Amniotic stem cell (primary cell): ENCODE data around the gene CRACR2A.

Experiments used
- DNase-seq: peaks from one replicate; lab custom pipeline; 2025; lab: John Stamatoyannopoulos, UW

Gene CRACR2A

GRCh38 chr12:3598896-3599860 lies 153.7 kb downstream of the CRACR2A start:
- no peak for DNase-seq

- DNase-seq = no peak
Observed at GRCh38 chr12:3597526-3598210, 155.2 kb downstream of the CRACR2A start.

- no peak for DNase-seq
Observed at GRCh38 chr12:3596703-3597415, 156.1 kb downstream of the CRACR2A start.

DNA sequence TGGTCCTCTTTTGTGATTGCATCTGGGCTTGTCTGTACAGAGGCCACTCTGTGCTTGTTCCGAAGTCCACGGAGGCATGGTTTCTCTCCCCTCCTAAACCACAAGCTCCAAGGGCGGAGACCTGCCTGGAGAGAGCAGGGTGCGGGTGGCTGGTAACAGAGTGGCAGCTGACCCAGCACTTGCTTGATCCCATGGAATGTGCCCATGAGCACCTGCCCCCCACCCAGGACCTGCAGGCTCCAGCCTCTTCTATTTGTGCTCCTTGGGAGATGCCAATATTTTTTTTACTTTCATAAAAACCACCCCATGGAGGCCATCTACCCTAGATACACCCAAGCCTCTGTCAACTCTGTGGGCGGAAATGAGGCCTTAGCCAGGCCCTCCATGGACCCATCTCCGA lies 157.2 kb downstream of the CRACR2A start:
- DNase-seq = no peak

DNA sequence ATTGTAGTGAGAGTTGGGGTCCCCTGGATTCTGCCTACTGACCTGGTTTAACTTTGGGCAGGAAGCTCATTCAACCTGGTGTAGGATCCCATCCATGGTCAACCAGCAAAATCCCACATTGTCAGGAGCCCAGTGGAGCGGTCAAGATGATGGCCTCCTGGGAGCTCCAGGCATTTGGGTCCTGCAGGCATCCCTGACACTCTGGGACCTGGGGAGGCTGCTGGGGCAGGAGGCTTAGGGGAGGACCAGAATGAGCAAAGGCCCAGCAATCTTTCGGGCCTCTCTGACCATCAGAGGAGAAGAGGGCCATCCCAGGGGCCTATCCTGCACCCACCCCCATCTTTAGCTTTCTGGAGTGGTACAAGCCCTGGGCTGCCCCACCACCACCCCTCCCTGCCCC lies 157.9 kb downstream of the CRACR2A start:
- DNase-seq = no peak

DNA sequence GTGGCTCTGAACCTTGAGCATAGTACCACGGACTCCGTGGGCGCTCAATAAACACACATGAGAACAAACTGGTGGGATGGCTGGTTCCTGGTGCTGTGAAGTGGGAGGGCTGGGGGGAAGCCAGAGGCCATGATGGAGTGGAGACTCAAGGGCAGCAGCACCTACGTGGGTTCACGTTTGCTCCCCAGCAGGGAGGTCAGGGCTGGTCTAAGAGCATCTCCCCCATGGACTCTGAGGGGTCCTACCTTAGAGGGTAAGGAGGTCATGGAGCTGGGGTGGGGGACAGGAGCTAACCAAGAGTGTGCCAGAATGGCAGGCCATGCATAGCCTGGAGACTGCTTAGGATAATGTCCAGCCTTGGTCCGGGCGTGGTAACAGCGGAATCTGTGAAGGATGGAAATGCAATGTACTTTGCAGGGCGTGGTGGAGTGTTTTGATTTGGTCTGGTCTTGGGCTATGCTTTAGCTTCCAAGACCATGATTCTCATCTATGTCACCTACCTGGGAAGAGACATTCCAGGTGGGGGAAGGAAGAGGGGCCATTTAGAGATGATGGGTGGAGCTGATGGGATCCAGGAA lies 158.9 kb downstream of the CRACR2A start:
- no peak for DNase-seq

DNA sequence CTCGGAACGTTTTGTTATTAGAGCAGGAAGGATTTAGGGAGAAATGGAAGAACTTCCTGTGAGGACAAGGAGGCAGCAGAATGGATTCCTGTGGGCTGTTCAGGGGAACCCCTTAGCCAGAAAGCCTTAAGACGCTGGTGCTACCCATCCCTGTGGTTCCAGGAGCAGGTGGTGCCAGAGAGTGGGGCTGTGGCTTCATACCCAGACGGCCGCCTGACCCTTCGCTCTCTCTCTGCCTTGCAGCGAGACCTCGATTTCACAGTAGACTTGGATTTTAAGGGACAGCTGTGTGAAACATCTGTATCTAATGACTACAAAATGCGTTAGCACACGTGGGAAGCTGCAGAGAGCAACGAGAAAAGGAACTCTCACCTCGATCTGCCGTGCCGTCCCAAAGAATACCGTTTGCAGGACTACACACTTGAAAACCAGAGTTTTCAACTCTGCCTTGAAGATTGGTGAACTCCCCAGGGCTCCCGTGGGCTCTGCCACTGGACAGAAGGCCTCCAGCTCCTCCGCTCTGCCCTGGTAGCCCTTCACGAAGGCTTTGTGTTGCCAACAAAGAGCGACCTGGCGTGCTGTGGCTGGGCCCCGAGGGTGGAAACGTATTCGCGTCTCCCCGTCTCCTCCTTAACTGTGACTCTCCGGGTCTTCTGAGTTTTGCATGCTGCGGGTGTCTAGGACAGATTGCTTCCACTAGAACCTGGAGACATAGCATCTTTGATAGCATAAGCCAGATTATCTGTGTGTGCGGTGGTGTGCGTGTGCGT lies 159.9 kb downstream of the CRACR2A start:
- no peak for DNase-seq

DNA sequence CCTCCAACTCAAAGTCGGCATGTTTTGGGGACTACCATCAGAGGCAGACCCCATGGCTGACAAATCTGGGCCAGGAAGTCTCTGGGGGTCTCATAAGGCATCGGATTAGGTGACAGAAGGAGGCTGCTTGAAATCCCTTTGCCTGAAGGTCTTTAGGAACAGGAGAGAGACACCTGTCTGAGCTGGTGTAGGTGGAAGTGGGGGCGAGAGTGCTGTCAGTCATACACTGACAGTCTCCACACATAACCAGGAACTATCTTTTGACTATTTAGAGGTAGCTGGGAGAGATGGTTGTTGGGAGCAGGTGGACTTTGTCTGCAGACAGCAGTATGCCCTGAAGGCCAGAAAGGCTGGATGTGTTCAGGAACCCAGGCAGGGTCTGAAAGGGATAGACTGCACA lies 163.2 kb downstream of the CRACR2A start:
- DNase-seq = no peak

GRCh38 chr12:3587402-3588013 lies 165.4 kb downstream of the CRACR2A start:
- no peak for DNase-seq

DNA sequence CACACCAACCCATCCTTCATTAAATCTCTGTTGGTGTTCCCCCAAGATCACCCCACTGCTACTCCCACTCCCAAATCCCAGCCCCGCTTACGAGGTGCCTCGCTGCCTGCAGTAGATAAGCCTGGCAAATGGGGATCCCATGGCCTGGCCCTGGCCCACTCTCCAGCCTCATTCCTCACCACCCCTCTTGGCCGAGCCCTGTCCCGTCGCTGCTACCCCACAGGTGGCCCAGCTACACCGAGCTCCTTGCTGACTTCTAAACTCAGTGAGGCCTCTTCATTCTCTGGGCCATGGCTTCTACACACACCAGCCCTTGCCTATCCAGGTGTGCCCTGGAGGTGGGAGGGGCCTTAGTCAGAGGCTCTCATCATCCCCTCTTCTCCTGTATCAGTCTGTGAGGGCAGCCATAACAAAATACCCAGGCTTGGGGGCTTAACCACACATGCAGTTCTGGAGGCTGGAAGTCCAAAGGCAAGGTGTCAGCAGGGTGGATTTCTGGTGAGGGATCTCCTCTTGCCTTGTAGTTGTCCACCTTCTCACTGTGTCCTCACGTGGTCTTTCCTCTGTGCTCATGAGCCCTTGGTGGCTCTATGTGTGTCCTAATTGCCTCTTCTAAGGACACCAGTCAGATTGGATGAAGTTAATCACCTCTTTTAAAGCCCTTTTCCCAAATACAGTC lies 169.1 kb downstream of the CRACR2A start:
- no peak for DNase-seq

GRCh38 chr12:3580094-3580749 lies 172.7 kb downstream of the CRACR2A start:
- no peak for DNase-seq

- DNase-seq = no peak
Observed at GRCh38 chr12:3579446-3580093, 173.3 kb downstream of the CRACR2A start.

DNA sequence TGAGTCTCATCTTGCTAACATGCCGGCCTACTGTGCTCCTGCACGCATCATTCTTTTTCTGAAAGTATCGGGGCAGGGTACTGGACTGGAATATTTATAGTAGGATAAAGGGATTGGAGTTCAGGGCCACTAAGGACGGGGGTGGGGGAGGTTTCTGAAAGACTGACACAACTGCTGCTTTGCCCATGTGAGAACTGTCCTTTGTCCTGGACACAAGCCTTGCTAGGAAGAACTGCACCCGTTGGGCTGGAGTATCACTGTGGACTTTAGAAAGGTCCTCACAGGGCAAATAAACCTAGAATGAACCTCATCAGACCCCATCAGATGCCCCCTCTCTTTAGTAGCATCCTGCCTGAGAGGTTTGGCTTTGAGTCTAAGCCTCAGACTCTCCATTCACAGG lies 174.4 kb downstream of the CRACR2A start:
- no peak for DNase-seq

DNA sequence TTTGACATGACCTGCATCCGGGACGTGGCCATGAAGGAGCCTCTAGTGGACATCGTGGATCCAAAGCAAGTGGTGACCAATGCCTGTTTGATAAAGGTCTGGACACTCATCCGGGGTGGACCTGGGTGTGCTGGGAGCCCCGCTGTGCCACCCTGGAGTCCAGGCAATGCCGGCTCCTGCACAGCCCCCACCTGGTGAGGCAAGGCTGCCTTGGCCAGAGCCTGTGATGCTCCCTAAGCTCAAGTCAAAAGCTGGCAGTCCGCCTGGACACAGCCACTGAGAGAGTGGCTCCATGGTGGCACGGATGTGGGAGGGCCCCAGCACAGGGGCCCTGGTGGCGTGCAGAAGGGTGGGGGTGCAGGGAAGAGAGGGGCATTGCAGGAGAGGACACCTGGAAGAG lies 176.0 kb downstream of the CRACR2A start:
- DNase-seq = no peak

GRCh38 chr12:3574986-3575385 lies 177.9 kb downstream of the CRACR2A start:
- DNase-seq = no peak

DNA sequence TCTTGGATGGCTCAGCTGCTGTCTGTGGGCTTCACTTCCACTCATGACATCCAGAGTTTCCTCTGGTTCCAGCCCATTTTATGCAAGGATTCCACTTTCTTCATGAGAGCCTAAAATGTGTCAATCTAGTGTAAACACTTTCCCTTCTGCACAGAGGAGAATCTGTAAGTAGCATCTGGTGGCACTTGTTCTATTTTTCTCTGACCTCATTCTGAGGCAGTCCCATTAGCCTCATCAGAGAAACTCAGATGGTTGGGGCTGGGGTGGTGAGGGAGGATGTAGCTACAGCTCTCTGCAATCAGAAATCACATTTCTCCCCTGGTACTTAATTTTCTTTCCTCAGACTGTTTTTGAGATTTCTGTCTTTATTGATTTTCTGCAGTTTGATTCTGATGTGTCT lies 180.3 kb downstream of the CRACR2A start:
- DNase-seq = no peak

- no peak for DNase-seq
Observed at GRCh38 chr12:3571724-3572123, 181.2 kb downstream of the CRACR2A start.

DNA sequence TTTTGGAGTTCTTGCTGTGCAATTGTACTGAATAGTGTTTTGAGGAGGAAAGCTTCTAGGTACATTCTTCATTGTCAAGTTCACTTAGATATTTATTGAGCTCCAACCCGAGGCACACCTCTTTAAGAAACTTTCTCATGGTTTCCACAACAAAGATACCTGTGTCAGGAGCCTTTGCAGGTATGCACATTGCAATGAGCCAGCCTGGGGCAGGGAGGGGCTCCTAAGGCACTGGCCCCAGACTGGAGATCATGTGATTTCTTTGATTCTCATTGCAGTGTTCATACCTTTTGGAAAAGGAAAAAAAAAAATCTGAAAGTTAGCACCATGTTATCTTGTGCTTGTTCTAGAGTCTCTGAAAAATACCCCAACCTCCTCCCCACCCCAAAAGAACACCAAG lies 181.6 kb downstream of the CRACR2A start:
- no peak for DNase-seq

GRCh38 chr12:3568695-3569094 lies 184.2 kb downstream of the CRACR2A start:
- DNase-seq = no peak
